Ovary (tissue), 3 donors: Measurements from ENCODE around the gene NID2.

Source experiments
- CTCF ChIP-seq, 3 donors: fragments of 450-650 bp in 2 of 3; fragments of 200-600 bp in 1 of 3; IDR thresholded peaks; one replicate each; pipeline versions ENCODE4 v1.5.1 to v1.8.0; 2016 to 2022; ENCODE audit warnings: antibody characterized with exemption in 3 of 3, mild to moderate bottlenecking in 1 of 3
- EP300 ChIP-seq: sonication (generic); formaldehyde crosslinking; IDR thresholded peaks from one replicate; pipeline ENCODE4 v1.6.1; 2017; ENCODE audit warnings: antibody characterized with exemption
- POLR2A ChIP-seq: fragments of 450-650 bp; IDR thresholded peaks from one replicate; pipeline ENCODE4 v1.6.1; 2017; ENCODE audit warnings: antibody characterized with exemption, mild to moderate bottlenecking, moderate library complexity
- donor health status: DM: no; HTN: no; CAD: no.

DNA sequence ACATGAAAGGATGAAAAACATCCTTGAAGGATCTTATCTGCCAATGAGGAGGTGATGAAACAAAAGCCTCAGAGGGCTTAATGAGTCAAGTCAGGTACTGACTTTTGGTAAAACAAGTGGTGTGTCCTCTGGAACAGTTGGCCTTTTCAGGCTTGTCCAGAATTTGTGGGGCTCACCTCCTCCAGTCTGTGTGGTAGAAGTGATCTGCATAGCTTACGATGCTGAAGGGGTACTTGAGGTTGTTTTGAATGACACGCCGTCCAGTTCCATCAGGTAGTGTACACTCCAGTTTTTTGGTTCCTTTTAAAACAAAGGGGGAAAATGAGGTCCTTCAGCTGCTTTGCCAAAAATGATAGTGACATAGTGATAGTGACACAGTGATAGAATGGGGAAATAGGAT lies 62.5 kb downstream of the NID2 start:
- no peak for TF ChIP-seq CTCF (IDR thresholded peaks at IDR 0.05)
- no peak for TF ChIP-seq POLR2A
- no peak for TF ChIP-seq EP300
